Right lobe of liver (tissue), 6 donors: ENCODE results near the gene XPR1. TPM values are rescaled to one million over a fixed set of nuclear protein-coding genes. Genes with fewer than 3 reads are reported as not detected.

Experiments used
- ATAC-seq, 4 donors: fragments of 200-7000 bp; cut with Tn5 transposase; one replicate each; pipeline ENCODE4 v1.9.1; 2020; ENCODE audit warnings: mild to moderate bottlenecking in 4 of 4, moderate library complexity in 4 of 4
- DNase-seq, 3 donors: peaks; one replicate each; pipeline ENCODE4 v3.0.0-alpha.2; 2020
- H3K27ac ChIP-seq, 3 donors: fragments of 200-600 bp; one replicate each; pipeline ENCODE4 v1.8.0; 2022
- H3K27me3 ChIP-seq, 2 donors: fragments of 200-600 bp; one replicate each; pipeline ENCODE4 v1.8.0; 2022
- H3K36me3 ChIP-seq, 4 donors: fragments of 200-600 bp; sonication (generic) in 1 of 4; one replicate each; pipeline versions ENCODE4 v1.5.1 to v1.8.0; 2017 to 2022; ENCODE audit warnings: control low read depth in 1 of 4
- H3K4me1 ChIP-seq, 4 donors: fragments of 200-600 bp; sonication (generic) in 1 of 4; one replicate each; pipeline versions ENCODE4 v1.5.1 to v1.8.0; 2017 to 2022; ENCODE audit warnings: control low read depth in 1 of 4
- H3K4me3 ChIP-seq, 3 donors: fragments of 200-600 bp; one replicate each; pipeline ENCODE4 v1.8.0; 2022
- H3K9me3 ChIP-seq, 4 donors: fragments of 200-600 bp; sonication (generic) in 1 of 4; one replicate each; pipeline versions ENCODE4 v1.5.1 to v1.8.0; 2017 to 2022; ENCODE audit warnings: control low read depth in 1 of 4
- CTCF ChIP-seq, 4 donors: fragments of 200-600 bp in 3 of 4; fragments of 450-650 bp in 1 of 4; IDR thresholded peaks; one replicate each; pipeline versions ENCODE4 v1.5.1 to v1.8.0; 2016 to 2022; ENCODE audit warnings: antibody characterized with exemption in 4 of 4, mild to moderate bottlenecking in 2 of 4
- POLR2A ChIP-seq: fragments of 450-650 bp; IDR thresholded peaks from one replicate; pipeline ENCODE4 v1.6.1; 2017; ENCODE audit warnings: antibody characterized with exemption, mild to moderate bottlenecking
- WGBS: methylation state at CpG from one replicate; pipeline ENCODE4 v1.1.6; 2018; ENCODE audit warnings: low coverage, low lambda C conversion rate; ENCODE audit not compliant: insufficient coverage; ENCODE audit errors: missing lambda C conversion rate; 5-methylcytosine and 5-hydroxymethylcytosine counted together
- intact Hi-C, 2 donors: fragments of 100-400 bp; cut with DNase I; formaldehyde crosslinking; loops; one replicate each; pipeline versions ENCODE4 v1.11.2 to v1.14.1; 2022
- total RNA-seq, 6 experiments: library from RNA; depleted of rRNA in 2 of 6; stranded (reverse); fragments of >200 nt in 2 of 6; fragmentation: NEBNext Ultra II Directional in 3 of 6; extraction: Animal tissue kit (Norgen Biotek cat#: 25700) in 3 of 6; gene quantifications; one replicate each; pipeline versions ENCODE4 v1.1.0 to v1.2.4, GENCODE V29; 2016 to 2023
- donor health status: DM: no; HTN: yes; CAD: no.
- donor health status: DM: no; HTN: no; CAD: no.
- donor health status: DM: no; HTN: no; CAD: no.
- donor health status: DM: no; HTN: yes; CAD: no.
- donor health status: DM: no; HTN: yes; CAD: no.

The XPR1 gene
- total RNA-seq, 6 experiments from 2014 or later, result 5.9 to 10.0 (median 9.0) TPM

- no peaks in the 10 kb centered on the region for H3K27me3 ChIP-seq
- H3K36me3 ChIP-seq, result no peaks in the 10 kb centered on the region
- intact Hi-C loops, result no loop called here
- no peak overlapping the region for H3K27ac ChIP-seq
- H3K9me3 ChIP-seq, result no peaks in the 10 kb centered on the region
- ATAC-seq (no peak), DNase-seq (no peak)
- TF ChIP-seq POLR2A (no peak), CTCF (IDR thresholded peaks at IDR 0.05) (no peak)
- H3K4me3 ChIP-seq, result no peak overlapping the region
- H3K4me1 ChIP-seq, result no peaks in the 10 kb centered on the region
These were observed 34.3 kb upstream of the XPR1 start for GRCh38 chr1:180597520-180597919.

- Histone ChIP-seq H3K27ac (no peak overlapping the region), H3K4me1 (no peaks in the 10 kb centered on the region), H3K9me3 (no peaks in the 10 kb centered on the region), H3K27me3 (no peaks in the 10 kb centered on the region), H3K36me3 (no peaks in the 10 kb centered on the region), H3K4me3 (no peak overlapping the region)
- TF ChIP-seq POLR2A (no peak), CTCF (IDR thresholded peaks at IDR 0.05) (no peak)
- peak in 3 of 4 donors; percentile 35 to 95 (median 36) for ATAC-seq
- WGBS, result 28% methylated on average over 6 of the region's 6 CpGs
- DNase-seq, result no peak
- intact Hi-C loops, result no loop called here
These were observed 33.4 kb upstream of the XPR1 start for GRCh38 chr1:180598333-180598974.

GRCh38 chr1:180600343-180600742 is 31.5 kb upstream of the XPR1 start:
- intact Hi-C loops, result no loop called here
- Histone ChIP-seq H3K36me3 (no peaks in the 10 kb centered on the region), H3K27ac (no peak overlapping the region), H3K27me3 (no peaks in the 10 kb centered on the region), H3K4me1 (no peaks in the 10 kb centered on the region), H3K4me3 (no peak overlapping the region), H3K9me3 (no peaks in the 10 kb centered on the region)
- WGBS, result 100% methylated on average over 1 of the region's 1 CpG
- DNase-seq (no peak), ATAC-seq (no peak)
- no peak for TF ChIP-seq CTCF (IDR thresholded peaks at IDR 0.05)
- TF ChIP-seq POLR2A, result no peak

DNA sequence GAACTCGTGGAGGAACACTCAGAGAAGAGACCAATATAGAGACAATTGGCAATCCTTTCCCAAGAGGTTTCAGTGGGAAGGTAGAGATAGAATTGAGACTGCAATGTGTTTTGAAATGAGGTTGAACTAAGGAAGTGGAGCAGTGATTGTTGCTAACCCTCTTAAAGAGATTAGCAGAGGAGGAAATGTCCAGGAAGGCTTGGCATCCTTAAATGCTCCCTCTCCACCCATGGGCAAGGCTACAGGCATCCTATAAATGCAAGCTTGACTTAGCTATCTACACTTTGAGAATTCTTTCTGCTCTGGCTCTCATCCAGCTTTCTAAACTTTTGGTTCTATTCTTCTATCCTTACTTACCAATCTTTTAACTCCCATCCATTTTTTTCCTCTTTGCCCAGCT is 30.3 kb upstream of the XPR1 start:
- no peaks in the 10 kb centered on the region for H3K9me3 ChIP-seq

More for the DNA sequence above, 30.3 kb upstream of the XPR1 start:
- intact Hi-C loops, result no loop called here
- TF ChIP-seq POLR2A (no peak), CTCF (IDR thresholded peaks at IDR 0.05) (no peak)
- ATAC-seq, result no peak
- Histone ChIP-seq H3K4me1 (no peaks in the 10 kb centered on the region), H3K27ac (no peak overlapping the region), H3K27me3 (no peaks in the 10 kb centered on the region), H3K4me3 (no peak overlapping the region), H3K36me3 (no peaks in the 10 kb centered on the region)
- no peak for DNase-seq
- 22% methylated on average over 1 of the region's 1 CpG for WGBS
